ENCODE measurements around the gene ZNF155.

GRCh38 chr19:43957891-43958290 is 26.1 kb upstream of the ZNF155 start:
- no peak for TF ChIP-seq POLR2A (IDR thresholded peaks at IDR 0.05)
- TF ChIP-seq CTCF (IDR thresholded peaks at IDR 0.05): no peak
